HEK293 (cell line): Measurements from ENCODE around the gene ADO.

Experiments
- BCL11A ChIP-seq: fragments of 450-650 bp; formaldehyde crosslinking; IDR thresholded peaks from 2 replicates; pipeline ENCODE4 v1.5.1; 2016; ENCODE audit warnings: low read depth, missing biosample characterization, missing genetic modification characterization
- GLI2 ChIP-seq: fragments of 450-650 bp; formaldehyde crosslinking; IDR thresholded peaks from 2 replicates; pipeline ENCODE4; 2017; ENCODE audit warnings: missing biosample characterization, missing genetic modification characterization, low read depth, borderline replicate concordance
- HOXC10 ChIP-seq: sonication (generic); formaldehyde crosslinking; IDR thresholded peaks from 2 replicates; pipeline ENCODE4 v1.8.1; 2023; ENCODE audit warnings: mild to moderate bottlenecking, missing genetic modification reagents
- HOXD13 ChIP-seq: sonication (generic); formaldehyde crosslinking; IDR thresholded peaks from 2 replicates; pipeline ENCODE4 v1.8.0; 2022; ENCODE audit warnings: missing genetic modification reagents, borderline replicate concordance
- IKZF3 ChIP-seq: fragments of 450-650 bp; IDR thresholded peaks from 2 replicates; pipeline ENCODE4 v1.5.0; 2018; ENCODE audit warnings: missing biosample characterization, mild to moderate bottlenecking, missing genetic modification characterization, moderate library complexity
- KLF8 ChIP-seq: fragments of 450-650 bp; formaldehyde crosslinking; IDR thresholded peaks from 2 replicates; pipeline ENCODE4 v1.5.1; 2016; ENCODE audit warnings: missing biosample characterization, missing genetic modification characterization
- SP2 ChIP-seq: fragments of 450-650 bp; formaldehyde crosslinking; IDR thresholded peaks from 2 replicates; pipeline ENCODE4 v1.5.1; 2016; ENCODE audit warnings: missing biosample characterization, missing genetic modification characterization
- YY2 ChIP-seq: fragments of 450-650 bp; formaldehyde crosslinking; IDR thresholded peaks from 2 replicates; pipeline ENCODE4 v1.5.1; 2016; ENCODE audit warnings: missing biosample characterization, missing genetic modification characterization
- ZBTB48 ChIP-seq: fragments of 450-650 bp; formaldehyde crosslinking; IDR thresholded peaks from 2 replicates; pipeline ENCODE4 v1.5.1; 2016; ENCODE audit warnings: missing biosample characterization, missing genetic modification characterization
- ZBTB8A ChIP-seq: fragments of 450-650 bp; formaldehyde crosslinking; IDR thresholded peaks from 2 replicates; pipeline ENCODE4 v1.5.1; 2016; ENCODE audit warnings: missing biosample characterization, missing genetic modification characterization
- ZFP69B ChIP-seq: fragments of 450-650 bp; formaldehyde crosslinking; IDR thresholded peaks from 2 replicates; pipeline ENCODE4 v1.5.1; 2016; ENCODE audit warnings: missing biosample characterization, missing genetic modification characterization
- ZNF121 ChIP-seq: fragments of 450-650 bp; formaldehyde crosslinking; IDR thresholded peaks from 2 replicates; pipeline ENCODE4 v1.5.1; 2016; ENCODE audit warnings: missing biosample characterization, missing genetic modification characterization
- ZNF274 ChIP-seq, 2 experiments: fragments of 200-500 bp in 1 of 2; fragments of 450-650 bp in 1 of 2; sonication (Bioruptor generic) in 1 of 2; formaldehyde crosslinking in 1 of 2; IDR thresholded peaks; 2 replicates each; pipeline versions ENCODE4 v1.5.1 to v1.6.1; 2014 to 2016; ENCODE audit warnings: borderline replicate concordance in 1 of 2, inconsistent platforms in 1 of 2, low read length in 1 of 2, missing biosample characterization in 1 of 2, missing genetic modification characterization in 1 of 2
- ZNF521 ChIP-seq: fragments of 450-650 bp; formaldehyde crosslinking; IDR thresholded peaks from 2 replicates; pipeline ENCODE4 v1.5.1; 2017; ENCODE audit warnings: missing biosample characterization, mild to moderate bottlenecking, missing genetic modification characterization
- ZNF585B ChIP-seq: fragments of 450-650 bp; formaldehyde crosslinking; IDR thresholded peaks from 2 replicates; pipeline ENCODE4 v1.5.1; 2016; ENCODE audit warnings: missing biosample characterization, missing genetic modification characterization
- ZNF654 ChIP-seq: fragments of 450-650 bp; formaldehyde crosslinking; IDR thresholded peaks from 2 replicates; pipeline ENCODE4 v1.5.1; 2016; ENCODE audit warnings: low read depth, missing biosample characterization, missing genetic modification characterization
- ZNF76 ChIP-seq: fragments of 450-650 bp; formaldehyde crosslinking; IDR thresholded peaks from 2 replicates; pipeline ENCODE4; 2016; ENCODE audit warnings: low read depth, missing biosample characterization, missing genetic modification characterization, borderline replicate concordance
- ZSCAN30 ChIP-seq: fragments of 450-650 bp; IDR thresholded peaks from 2 replicates; pipeline ENCODE4 v1.5.1; 2018; ENCODE audit warnings: missing biosample characterization, mild to moderate bottlenecking, missing genetic modification characterization, moderate library complexity
- TF ChIP-seq, protein P1 (sequence below): fragments of 450-650 bp; formaldehyde crosslinking; IDR thresholded peaks from 2 replicates; pipeline ENCODE4 v1.5.1; 2016; ENCODE audit warnings: missing biosample characterization, missing genetic modification characterization
- TF ChIP-seq, protein P2 (sequence below): fragments of 450-650 bp; formaldehyde crosslinking; IDR thresholded peaks from 2 replicates; pipeline ENCODE4 v1.5.1; 2017; ENCODE audit warnings: missing biosample characterization, missing genetic modification characterization
- TF ChIP-seq, protein P3 (sequence below): fragments of 450-650 bp; IDR thresholded peaks from 2 replicates; pipeline ENCODE4 v1.5.1; 2018; ENCODE audit warnings: missing biosample characterization, mild to moderate bottlenecking, missing genetic modification characterization
- TF ChIP-seq, protein P4 (sequence below): fragments of 450-650 bp; formaldehyde crosslinking; IDR thresholded peaks from 2 replicates; pipeline ENCODE4 v1.5.1; 2016; ENCODE audit warnings: missing biosample characterization, missing genetic modification characterization
- TF ChIP-seq, protein P5 (sequence below): fragments of 450-650 bp; formaldehyde crosslinking; IDR thresholded peaks from 2 replicates; pipeline ENCODE4 v1.5.1; 2016; ENCODE audit warnings: missing biosample characterization, missing genetic modification characterization
- TF ChIP-seq, protein P6 (sequence below): fragments of 450-650 bp; formaldehyde crosslinking; conservative IDR thresholded peaks from 2 replicates; pipeline ENCODE4 v1.5.1; 2016; ENCODE audit warnings: low read depth, missing biosample characterization, missing genetic modification characterization

ADO gene

DNA sequence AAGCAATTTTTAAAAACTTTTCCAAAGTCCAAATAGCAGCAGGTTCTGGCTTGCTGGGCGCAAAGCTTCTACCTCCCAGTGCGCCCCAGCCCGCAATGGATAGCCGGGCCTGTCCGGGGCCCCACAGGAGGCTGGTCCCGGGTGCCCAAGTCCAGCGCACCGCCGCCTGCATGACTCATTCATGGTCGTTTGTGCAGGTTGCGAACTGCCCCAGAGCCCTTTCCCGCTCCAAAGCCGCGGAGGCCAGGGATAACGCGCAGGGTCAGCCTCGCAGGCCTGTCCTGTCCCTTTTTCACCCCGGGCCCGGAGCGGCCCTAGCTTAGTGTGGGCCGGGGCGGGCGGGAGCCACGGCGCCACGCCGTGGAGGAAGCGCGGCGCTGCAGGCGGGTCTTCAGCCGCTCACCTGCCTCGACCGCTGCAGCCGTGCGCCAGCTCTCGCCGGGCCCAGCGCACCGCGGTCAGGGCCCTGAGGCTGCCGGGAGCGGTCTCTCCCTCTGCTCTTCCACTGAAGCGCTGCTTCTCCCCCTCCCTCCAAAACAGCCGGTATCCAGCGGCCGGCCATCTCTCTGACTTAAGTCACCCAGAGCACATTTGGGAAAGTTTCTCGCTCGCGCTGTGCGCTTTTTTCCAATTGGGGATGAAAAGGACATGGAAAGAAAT lies 13.4 kb downstream of the ADO start (continued):
- TF ChIP-seq, protein P1, sequence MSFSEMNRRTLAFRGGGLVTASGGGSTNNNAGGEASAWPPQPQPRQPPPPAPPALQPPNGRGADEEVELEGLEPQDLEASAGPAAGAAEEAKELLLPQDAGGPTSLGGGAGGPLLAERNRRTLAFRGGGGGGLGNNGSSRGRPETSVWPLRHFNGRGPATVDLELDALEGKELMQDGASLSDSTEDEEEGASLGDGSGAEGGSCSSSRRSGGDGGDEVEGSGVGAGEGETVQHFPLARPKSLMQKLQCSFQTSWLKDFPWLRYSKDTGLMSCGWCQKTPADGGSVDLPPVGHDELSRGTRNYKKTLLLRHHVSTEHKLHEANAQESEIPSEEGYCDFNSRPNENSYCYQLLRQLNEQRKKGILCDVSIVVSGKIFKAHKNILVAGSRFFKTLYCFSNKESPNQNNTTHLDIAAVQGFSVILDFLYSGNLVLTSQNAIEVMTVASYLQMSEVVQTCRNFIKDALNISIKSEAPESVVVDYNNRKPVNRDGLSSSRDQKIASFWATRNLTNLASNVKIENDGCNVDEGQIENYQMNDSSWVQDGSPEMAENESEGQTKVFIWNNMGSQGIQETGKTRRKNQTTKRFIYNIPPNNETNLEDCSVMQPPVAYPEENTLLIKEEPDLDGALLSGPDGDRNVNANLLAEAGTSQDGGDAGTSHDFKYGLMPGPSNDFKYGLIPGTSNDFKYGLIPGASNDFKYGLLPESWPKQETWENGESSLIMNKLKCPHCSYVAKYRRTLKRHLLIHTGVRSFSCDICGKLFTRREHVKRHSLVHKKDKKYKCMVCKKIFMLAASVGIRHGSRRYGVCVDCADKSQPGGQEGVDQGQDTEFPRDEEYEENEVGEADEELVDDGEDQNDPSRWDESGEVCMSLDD (tag by site-specific recombination) = no peak
- TF ChIP-seq KLF8 (tag by site-specific recombination) (0 out of 2 replicates have a peak, but pooled peaks have one; percentile 17), ZFP69B (tag by site-specific recombination) (peak; percentile 61), HOXD13 (CRISPR knock-in tag) (no peak), ZBTB8A (peak; percentile 77), ZBTB48 (tag by site-specific recombination) (peak; percentile 40; the same call in 1 of the 2 replicates), YY2 (no peak), GLI2 (tag by site-specific recombination) (no peak), ZNF654 (peak; percentile 11; the same call in 1 of the 2 replicates), ZSCAN30 (peak; percentile 60), ZNF121 (tag by site-specific recombination) (peak; percentile 97), ZNF76 (tag by site-specific recombination) (peak; percentile 76), ZNF274 (IDR thresholded peaks at IDR 0.05; ENCODE audit: low read length) (no peak), ZNF274 (tag by site-specific recombination; IDR thresholded peaks at IDR 0.05; ENCODE audit: borderline replicate concordance) (no peak), BCL11A (tag by site-specific recombination) (peak; percentile 35; the same call in 1 of the 2 replicates), SP2 (tag by site-specific recombination) (peak; percentile 56), ZNF521 (tag by site-specific recombination) (no peak), IKZF3 (tag by site-specific recombination) (no peak), HOXC10 (CRISPR knock-in tag) (no peak), ZNF585B (tag by site-specific recombination) (0 out of 2 replicates have a peak, but pooled peaks have one; percentile 19)
- TF ChIP-seq, protein P2, sequence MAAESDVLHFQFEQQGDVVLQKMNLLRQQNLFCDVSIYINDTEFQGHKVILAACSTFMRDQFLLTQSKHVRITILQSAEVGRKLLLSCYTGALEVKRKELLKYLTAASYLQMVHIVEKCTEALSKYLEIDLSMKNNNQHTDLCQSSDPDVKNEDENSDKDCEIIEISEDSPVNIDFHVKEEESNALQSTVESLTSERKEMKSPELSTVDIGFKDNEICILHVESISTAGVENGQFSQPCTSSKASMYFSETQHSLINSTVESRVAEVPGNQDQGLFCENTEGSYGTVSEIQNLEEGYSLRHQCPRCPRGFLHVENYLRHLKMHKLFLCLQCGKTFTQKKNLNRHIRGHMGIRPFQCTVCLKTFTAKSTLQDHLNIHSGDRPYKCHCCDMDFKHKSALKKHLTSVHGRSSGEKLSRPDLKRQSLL (tag by site-specific recombination) = no peak
- TF ChIP-seq, protein P3, sequence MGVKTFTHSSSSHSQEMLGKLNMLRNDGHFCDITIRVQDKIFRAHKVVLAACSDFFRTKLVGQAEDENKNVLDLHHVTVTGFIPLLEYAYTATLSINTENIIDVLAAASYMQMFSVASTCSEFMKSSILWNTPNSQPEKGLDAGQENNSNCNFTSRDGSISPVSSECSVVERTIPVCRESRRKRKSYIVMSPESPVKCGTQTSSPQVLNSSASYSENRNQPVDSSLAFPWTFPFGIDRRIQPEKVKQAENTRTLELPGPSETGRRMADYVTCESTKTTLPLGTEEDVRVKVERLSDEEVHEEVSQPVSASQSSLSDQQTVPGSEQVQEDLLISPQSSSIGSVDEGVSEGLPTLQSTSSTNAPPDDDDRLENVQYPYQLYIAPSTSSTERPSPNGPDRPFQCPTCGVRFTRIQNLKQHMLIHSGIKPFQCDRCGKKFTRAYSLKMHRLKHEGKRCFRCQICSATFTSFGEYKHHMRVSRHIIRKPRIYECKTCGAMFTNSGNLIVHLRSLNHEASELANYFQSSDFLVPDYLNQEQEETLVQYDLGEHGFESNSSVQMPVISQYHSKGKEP (tag by site-specific recombination) = peak; percentile 40; the same call in 1 of the 2 replicates
- TF ChIP-seq, protein P4, sequence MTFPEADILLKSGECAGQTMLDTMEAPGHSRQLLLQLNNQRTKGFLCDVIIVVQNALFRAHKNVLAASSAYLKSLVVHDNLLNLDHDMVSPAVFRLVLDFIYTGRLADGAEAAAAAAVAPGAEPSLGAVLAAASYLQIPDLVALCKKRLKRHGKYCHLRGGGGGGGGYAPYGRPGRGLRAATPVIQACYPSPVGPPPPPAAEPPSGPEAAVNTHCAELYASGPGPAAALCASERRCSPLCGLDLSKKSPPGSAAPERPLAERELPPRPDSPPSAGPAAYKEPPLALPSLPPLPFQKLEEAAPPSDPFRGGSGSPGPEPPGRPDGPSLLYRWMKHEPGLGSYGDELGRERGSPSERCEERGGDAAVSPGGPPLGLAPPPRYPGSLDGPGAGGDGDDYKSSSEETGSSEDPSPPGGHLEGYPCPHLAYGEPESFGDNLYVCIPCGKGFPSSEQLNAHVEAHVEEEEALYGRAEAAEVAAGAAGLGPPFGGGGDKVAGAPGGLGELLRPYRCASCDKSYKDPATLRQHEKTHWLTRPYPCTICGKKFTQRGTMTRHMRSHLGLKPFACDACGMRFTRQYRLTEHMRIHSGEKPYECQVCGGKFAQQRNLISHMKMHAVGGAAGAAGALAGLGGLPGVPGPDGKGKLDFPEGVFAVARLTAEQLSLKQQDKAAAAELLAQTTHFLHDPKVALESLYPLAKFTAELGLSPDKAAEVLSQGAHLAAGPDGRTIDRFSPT (tag by site-specific recombination) = no peak
- TF ChIP-seq, protein P5, sequence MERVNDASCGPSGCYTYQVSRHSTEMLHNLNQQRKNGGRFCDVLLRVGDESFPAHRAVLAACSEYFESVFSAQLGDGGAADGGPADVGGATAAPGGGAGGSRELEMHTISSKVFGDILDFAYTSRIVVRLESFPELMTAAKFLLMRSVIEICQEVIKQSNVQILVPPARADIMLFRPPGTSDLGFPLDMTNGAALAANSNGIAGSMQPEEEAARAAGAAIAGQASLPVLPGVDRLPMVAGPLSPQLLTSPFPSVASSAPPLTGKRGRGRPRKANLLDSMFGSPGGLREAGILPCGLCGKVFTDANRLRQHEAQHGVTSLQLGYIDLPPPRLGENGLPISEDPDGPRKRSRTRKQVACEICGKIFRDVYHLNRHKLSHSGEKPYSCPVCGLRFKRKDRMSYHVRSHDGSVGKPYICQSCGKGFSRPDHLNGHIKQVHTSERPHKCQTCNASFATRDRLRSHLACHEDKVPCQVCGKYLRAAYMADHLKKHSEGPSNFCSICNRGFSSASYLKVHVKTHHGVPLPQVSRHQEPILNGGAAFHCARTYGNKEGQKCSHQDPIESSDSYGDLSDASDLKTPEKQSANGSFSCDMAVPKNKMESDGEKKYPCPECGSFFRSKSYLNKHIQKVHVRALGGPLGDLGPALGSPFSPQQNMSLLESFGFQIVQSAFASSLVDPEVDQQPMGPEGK (tag by site-specific recombination) = peak; percentile 43; the same call in 1 of the 2 replicates
- TF ChIP-seq, protein P6, sequence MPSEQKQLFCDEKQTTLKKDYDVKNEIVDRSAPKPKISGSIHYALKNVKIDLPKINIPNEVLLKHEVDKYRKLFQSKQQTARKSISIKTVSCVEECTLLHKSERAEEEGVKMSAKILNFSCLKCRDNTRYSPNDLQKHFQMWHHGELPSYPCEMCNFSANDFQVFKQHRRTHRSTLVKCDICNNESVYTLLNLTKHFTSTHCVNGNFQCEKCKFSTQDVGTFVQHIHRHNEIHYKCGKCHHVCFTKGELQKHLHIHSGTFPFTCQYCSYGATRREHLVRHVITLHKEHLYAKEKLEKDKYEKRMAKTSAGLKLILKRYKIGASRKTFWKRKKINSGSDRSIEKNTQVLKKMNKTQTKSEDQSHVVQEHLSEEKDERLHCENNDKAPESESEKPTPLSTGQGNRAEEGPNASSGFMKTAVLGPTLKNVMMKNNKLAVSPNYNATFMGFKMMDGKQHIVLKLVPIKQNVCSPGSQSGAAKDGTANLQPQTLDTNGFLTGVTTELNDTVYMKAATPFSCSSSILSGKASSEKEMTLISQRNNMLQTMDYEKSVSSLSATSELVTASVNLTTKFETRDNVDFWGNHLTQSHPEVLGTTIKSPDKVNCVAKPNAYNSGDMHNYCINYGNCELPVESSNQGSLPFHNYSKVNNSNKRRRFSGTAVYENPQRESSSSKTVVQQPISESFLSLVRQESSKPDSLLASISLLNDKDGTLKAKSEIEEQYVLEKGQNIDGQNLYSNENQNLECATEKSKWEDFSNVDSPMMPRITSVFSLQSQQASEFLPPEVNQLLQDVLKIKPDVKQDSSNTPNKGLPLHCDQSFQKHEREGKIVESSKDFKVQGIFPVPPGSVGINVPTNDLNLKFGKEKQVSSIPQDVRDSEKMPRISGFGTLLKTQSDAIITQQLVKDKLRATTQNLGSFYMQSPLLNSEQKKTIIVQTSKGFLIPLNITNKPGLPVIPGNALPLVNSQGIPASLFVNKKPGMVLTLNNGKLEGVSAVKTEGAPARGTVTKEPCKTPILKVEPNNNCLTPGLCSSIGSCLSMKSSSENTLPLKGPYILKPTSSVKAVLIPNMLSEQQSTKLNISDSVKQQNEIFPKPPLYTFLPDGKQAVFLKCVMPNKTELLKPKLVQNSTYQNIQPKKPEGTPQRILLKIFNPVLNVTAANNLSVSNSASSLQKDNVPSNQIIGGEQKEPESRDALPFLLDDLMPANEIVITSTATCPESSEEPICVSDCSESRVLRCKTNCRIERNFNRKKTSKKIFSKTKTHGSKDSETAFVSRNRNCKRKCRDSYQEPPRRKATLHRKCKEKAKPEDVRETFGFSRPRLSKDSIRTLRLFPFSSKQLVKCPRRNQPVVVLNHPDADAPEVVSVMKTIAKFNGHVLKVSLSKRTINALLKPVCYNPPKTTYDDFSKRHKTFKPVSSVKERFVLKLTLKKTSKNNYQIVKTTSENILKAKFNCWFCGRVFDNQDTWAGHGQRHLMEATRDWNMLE (tag by site-specific recombination) = 0 out of 2 replicates have a peak, but pooled peaks have one; percentile 11
